CD4-positive, alpha-beta T cell treated with Interleukin-4 for 1 hour (primary cell): ENCODE data around the gene ZHX3.
A peak's percentile ranks its signal among the peaks of the same experiment; 100 is the strongest.

Experiments
- DNase-seq, 2 donors: peaks; one replicate each; pipeline ENCODE4 v3.0.0-alpha.2; 2020 to 2022

ZHX3 gene

GRCh38 chr20:41182296-41183212, 135.0 kb downstream of the ZHX3 start:
- DNase-seq = peak in 1 of 2 donors; percentile 10

GRCh38 chr20:41181567-41181966, 136.0 kb downstream of the ZHX3 start:
- peak in 1 of 2 donors; percentile 11 for DNase-seq

GRCh38 chr20:41180599-41181333, 136.8 kb downstream of the ZHX3 start:
- DNase-seq = no peak

GRCh38 chr20:41179961-41180360, 137.6 kb downstream of the ZHX3 start:
- DNase-seq = peak in 1 of 2 donors; percentile 9

GRCh38 chr20:41178904-41179432, 138.6 kb downstream of the ZHX3 start:
- DNase-seq = no peak

- no peak for DNase-seq
These were observed 139.0 kb downstream of the ZHX3 start for GRCh38 chr20:41178495-41178894.

- no peak for DNase-seq
These were observed 139.9 kb downstream of the ZHX3 start for GRCh38 chr20:41177636-41178035.

- DNase-seq = no peak
These were observed 140.6 kb downstream of the ZHX3 start for GRCh38 chr20:41176711-41177552.

GRCh38 chr20:41175727-41176330, 141.7 kb downstream of the ZHX3 start:
- peak in 1 of 2 donors; percentile 4 for DNase-seq

- peak in 1 of 2 donors; percentile 3 for DNase-seq
These were observed 142.3 kb downstream of the ZHX3 start for GRCh38 chr20:41175201-41175651.

GRCh38 chr20:41174782-41175181, 142.7 kb downstream of the ZHX3 start:
- DNase-seq = peak in 1 of 2 donors; percentile 4

GRCh38 chr20:41174373-41174772, 143.2 kb downstream of the ZHX3 start:
- DNase-seq = peak in 1 of 2 donors; percentile 6

GRCh38 chr20:41173791-41174341, 143.7 kb downstream of the ZHX3 start:
- no peak for DNase-seq

GRCh38 chr20:41173161-41173721, 144.3 kb downstream of the ZHX3 start:
- DNase-seq = peak; percentile 63

GRCh38 chr20:41172296-41173140, 145.0 kb downstream of the ZHX3 start:
- peak in 1 of 2 donors; percentile 9 for DNase-seq

GRCh38 chr20:41171736-41172295, 145.7 kb downstream of the ZHX3 start:
- peak in 1 of 2 donors; percentile 3 for DNase-seq

GRCh38 chr20:41170386-41171105, 147.0 kb downstream of the ZHX3 start:
- no peak for DNase-seq

GRCh38 chr20:41169791-41170351, 147.7 kb downstream of the ZHX3 start:
- DNase-seq = no peak

GRCh38 chr20:41169162-41169690, 148.3 kb downstream of the ZHX3 start:
- no peak for DNase-seq
